Germinal center (tissue), 1 donor: Measurements from ENCODE around the gene DNA2.
"Not testable (repeated sequence)": the region's sequence is repeated elsewhere in the genome, so short reads cannot be mapped to it uniquely, and the experiment has no call there.

Experiments used
- DNase-seq: peaks from one replicate; pipeline ENCODE4 v3.0.0; 2012; ENCODE audit warnings: mixed read lengths, low spot score

DNA2 gene, protein sequence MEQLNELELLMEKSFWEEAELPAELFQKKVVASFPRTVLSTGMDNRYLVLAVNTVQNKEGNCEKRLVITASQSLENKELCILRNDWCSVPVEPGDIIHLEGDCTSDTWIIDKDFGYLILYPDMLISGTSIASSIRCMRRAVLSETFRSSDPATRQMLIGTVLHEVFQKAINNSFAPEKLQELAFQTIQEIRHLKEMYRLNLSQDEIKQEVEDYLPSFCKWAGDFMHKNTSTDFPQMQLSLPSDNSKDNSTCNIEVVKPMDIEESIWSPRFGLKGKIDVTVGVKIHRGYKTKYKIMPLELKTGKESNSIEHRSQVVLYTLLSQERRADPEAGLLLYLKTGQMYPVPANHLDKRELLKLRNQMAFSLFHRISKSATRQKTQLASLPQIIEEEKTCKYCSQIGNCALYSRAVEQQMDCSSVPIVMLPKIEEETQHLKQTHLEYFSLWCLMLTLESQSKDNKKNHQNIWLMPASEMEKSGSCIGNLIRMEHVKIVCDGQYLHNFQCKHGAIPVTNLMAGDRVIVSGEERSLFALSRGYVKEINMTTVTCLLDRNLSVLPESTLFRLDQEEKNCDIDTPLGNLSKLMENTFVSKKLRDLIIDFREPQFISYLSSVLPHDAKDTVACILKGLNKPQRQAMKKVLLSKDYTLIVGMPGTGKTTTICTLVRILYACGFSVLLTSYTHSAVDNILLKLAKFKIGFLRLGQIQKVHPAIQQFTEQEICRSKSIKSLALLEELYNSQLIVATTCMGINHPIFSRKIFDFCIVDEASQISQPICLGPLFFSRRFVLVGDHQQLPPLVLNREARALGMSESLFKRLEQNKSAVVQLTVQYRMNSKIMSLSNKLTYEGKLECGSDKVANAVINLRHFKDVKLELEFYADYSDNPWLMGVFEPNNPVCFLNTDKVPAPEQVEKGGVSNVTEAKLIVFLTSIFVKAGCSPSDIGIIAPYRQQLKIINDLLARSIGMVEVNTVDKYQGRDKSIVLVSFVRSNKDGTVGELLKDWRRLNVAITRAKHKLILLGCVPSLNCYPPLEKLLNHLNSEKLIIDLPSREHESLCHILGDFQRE

GRCh38 chr10:68471586-68472408 is at the start of gene DNA2:
Gene DNA2 (minus strand): TSS chr10:68471973. CDS start chr10:68471864, 109 bp downstream.
- DNase-seq = peak; percentile 92

DNA sequence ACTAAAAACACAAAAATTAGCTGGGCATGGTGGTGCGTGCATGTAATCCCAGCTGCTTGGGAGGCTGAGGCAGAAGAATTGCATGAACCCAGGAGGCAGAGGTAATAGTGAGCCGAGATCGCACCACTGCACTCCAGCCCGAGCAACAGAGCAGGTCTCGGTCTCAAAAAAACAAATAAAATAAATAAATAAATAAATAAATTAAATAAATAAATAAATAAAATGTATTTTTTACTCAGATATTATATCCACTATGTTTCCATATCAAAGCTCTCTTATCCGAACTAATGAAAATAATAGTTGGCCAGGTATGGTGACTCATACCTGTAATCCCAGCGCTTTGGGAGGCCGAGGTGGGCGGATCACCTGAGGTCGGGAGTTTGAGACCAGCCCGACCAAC is 46.8 kb upstream of the DNA2 start:
- not testable (repeated sequence) for DNase-seq

- no peak for DNase-seq
Measured at GRCh38 chr10:68517188-68517587, 45.4 kb upstream of the DNA2 start.

DNA sequence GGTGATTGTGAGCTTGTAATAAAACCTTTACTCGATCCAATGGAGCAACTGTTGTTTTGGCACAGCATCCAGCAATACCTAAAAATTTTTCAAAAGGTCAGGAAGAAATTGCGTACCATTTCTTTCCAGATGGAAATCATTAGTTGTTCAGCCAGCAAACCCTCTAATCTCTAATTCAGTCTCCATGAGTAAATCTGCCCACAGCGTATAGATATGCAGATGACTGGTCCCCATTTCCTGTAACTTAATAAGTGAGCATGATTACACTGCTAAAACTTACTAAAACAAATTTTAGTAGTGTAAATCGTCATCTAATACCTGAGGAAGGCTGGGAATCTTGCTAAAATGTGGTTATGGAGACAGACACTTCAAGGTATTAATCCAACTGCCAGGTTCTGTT is 45.0 kb upstream of the DNA2 start:
- no peak for DNase-seq

DNA sequence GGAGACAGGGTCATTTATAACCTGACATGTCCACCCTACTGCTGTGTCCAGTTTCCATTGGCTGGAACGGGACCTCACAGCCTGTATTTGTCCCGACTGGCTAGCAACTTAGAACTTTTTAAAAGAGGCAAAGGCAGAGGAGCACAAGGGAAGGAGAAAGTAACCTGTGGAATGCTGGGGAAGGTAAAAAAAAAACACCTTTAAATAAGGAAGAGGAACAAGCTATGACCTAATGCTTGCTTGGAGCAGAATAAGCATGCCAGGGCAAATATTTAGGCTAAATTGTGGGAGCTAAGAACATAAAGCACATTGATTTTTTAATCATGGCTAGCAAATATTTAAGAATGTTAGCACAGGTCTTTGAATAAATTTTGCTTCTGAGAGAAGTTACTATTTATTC is 44.4 kb upstream of the DNA2 start:
- not testable (repeated sequence) for DNase-seq

- DNase-seq = no peak
Measured at GRCh38 chr10:68508090-68508489, 36.3 kb upstream of the DNA2 start.

- DNase-seq = no peak
Measured at GRCh38 chr10:68506411-68506810, 34.6 kb upstream of the DNA2 start.

DNA sequence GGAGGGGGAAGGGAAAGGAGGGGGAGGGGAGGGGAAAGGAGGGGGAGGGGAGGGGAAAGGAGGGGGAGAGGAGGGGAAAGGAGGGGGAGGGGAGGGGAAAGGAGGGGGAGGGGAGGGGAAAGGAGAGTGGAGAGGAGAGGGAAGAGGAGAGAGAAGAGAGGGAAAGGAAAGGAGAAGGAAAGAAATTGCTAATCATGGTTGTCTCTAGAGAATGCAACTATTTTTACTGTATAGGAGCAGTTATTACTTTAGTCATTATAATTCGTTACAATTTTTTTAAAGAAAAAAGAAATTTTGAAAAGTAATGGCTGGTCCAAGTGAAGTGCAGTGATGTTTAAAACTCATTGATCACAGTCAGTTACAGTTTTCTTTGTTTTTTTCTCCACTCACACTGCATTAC is 31.1 kb upstream of the DNA2 start:
- no peak for DNase-seq

DNA sequence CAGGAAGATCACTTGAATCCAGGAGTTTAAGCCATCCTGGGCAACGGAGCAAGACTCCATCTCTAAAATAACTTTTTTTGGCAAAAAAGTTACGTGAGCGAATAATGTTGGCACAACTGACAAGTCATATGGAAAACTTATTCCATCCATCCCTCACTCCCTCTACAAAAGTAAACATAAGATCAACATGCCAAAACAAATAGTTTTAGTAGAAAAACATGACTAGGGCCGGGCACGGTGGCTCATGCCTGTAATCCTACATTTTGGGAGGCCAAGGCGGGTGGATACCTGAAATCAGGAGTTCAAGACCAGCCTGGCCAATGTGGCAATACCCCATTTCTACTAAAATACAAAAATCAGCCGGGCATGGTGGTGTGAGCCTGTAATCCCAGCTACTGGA is 29.9 kb upstream of the DNA2 start:
- DNase-seq = no peak

DNA sequence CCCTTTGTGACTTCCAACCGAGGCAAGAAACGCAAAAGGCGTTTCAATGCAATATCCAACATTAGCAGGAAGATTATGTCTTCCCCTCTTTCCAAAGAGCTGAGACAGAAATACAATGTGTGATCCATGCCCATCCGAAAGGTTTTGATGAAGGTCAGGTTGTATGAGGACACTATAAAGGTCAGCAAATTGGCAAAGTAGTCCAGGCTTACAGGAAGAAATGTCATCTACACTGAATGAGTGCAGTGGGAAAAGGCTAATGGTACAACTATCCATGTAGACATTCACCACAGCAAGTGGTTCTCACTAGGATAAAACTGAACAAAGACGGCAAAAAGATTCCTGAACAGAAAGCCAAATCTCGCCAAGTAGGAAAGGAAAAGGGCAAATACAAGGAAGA is 27.8 kb upstream of the DNA2 start:
- DNase-seq = no peak

- no peak for DNase-seq
Measured at GRCh38 chr10:68496072-68496471, 24.3 kb upstream of the DNA2 start.

DNA sequence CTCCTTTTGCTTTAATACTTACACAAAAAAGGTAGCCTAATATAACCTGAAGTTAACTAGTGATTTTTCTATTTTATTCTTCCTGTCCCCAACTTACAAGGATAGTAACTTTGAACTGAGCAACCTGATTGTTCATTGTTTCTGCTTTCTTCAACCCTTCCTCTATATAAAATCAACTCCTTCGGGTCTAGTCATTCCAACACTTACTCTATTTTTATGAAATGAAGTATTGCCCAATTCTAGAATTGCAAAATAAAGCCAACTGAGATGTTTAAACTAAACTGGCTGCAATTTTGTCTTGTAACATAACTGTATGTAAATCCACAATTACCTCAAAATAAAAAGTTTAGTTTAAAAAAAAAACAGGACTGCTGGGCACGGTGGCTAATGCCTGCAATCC is 20.3 kb upstream of the DNA2 start:
- no peak for DNase-seq

DNA sequence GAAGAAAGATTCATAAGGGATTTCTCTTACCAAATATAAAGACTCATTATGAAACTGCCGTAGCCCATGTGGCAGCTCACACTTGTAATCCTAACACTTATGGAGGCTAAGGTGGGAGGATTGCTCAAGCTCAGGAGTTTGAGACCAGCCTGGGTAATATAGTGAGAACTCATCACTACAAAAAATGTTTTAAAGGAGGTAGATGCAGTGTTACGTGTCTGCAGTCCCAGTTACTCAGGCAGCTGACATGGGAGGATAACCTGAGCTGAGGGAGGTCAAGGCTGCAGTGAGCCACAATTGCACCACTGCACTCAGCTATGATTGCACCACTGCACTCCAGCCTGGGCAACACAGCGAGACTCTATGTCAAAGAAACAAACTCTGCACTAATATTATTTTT is 18.1 kb upstream of the DNA2 start:
- no peak for DNase-seq

GRCh38 chr10:68474021-68474420 is 2.2 kb upstream of the DNA2 start:
- DNase-seq = no peak

GRCh38 chr10:68471063-68471585 is 649 bp downstream of the DNA2 start:
- peak; percentile 9 for DNase-seq

GRCh38 chr10:68470300-68470699 is 1.5 kb downstream of the DNA2 start:
- DNase-seq = no peak

DNA sequence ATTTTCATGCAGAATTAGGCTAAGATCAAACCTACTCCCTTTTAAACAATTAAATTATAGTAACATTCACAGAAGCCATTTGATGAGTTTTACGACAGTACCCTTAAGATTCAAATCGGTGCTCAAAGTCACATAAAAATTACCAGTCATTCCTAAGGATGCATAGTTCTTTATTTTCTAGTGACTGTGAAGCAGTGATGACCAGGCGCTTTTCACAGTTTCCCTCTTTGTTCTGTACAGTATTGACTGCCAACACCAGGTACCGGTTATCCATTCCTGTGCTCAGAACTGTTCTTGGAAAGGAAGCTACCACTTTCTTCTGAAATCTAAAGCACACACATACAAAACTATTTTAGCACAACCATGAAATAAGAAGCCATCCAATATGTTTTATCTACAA is 1.9 kb downstream of the DNA2 start:
- no peak for DNase-seq

DNA sequence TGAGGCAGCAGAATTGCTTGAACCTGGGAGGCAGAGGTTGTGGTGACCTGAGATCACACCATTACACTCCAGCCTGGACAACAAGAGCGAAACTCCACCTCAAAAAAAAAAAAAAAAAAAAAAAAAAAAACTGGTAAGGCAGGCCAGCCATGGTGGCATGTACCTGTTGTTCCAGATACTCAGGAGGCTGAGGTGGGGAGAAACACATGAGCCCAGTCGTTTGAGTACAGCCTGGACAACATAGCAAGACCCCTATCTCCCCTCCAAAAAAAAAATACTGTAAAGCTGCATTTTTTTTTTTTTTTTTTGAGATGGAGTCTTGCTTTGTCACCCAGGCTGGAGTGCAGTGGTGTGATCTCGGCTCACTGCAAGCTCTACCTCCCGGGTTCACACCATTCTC is 7.0 kb downstream of the DNA2 start:
- DNase-seq = not testable (repeated sequence)

DNA sequence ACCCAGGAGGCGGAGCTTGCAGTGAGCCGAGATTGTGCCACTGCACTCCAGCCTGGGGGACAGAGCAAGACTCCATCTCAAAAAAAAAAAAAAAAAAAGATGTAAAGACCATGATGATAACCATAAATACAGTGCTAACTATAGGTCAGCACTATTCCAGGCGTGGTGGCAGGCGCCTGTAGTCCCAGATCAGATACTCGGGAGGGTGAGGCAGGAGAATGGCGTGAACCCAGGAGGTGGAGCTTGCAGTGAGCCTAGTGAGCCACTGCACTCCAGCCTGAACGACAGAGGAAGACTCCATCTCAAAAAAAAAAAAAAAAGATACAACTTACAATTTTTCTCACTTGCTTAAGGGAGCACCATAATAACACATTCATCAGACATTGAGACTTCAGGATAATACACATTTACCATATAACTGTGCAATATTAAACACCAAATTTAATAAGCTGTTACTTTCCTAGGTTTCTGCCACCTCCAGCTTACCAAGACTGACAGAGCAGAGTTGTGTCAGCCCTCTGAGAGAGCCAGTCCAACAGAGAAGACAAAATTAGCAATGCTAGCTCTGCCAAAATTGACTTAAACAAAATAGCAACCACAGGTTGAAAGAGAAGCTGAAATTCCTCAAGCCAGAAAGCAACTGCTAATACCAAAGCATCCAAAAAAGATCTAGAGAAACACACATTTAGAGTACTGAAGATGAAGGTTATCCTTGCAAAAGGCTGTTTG is 8.2 kb downstream of the DNA2 start:
- no peak for DNase-seq

DNA sequence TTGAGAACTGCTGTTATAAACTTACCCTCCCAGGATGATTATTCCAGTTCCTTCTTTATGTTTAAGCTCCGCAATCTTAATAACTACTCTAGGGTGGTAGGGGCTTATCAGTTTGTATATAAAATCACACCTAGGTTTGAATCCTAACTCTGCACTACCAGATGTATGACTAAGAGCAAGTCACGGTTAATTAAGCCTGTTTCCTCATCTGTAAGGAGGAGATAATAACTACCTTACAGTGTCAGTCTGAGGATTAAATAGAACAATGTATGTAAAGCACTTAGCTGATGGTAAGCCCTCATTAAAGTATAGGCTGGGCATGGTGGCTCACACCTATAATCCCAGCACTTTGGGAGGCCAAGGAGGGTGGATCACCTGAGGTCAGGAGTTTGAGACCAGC is 9.2 kb downstream of the DNA2 start:
- DNase-seq = no peak

GRCh38 chr10:68461032-68461431 is 10.7 kb downstream of the DNA2 start:
- DNase-seq = no peak
